Caco-2 (cell line): Measurements from ENCODE around the gene IQSEC3. TPM values are rescaled to one million over a fixed set of nuclear protein-coding genes. Genes with fewer than 3 reads are reported as not detected.

Source experiments
- BruUV-seq: library from RNA; stranded (reverse); fragments of 400-500 nt; replicated peaks from 2 replicates; lab custom pipeline; 2021; lab: Mats Ljungman, UMichigan
- CTCF ChIA-PET: fragments of 300-600 bp; sonication (Branson Sonifier 250); formaldehyde crosslinking; loops from one replicate; lab custom pipeline; 2022; ENCODE audit warnings: antibody characterized with exemption; lab: Charles Lee
- POLR2A ChIA-PET: fragments of 300-600 bp; sonication (Branson Sonifier 250); formaldehyde crosslinking; loops from one replicate; lab custom pipeline; 2022; ENCODE audit warnings: antibody characterized with exemption; lab: Charles Lee
- DNase-seq, 2 experiments: peaks; one replicate each; pipeline versions ENCODE4 v3.0.0 to v3.0.0-alpha.2; 2020 to 2022
- H3K27me3 ChIP-seq: replicated peaks from 2 replicates; pipeline ENCODE4 v1.6.0; 2011; ENCODE audit warnings: low read length; ENCODE audit not compliant: control insufficient read depth, insufficient read depth
- H3K36me3 ChIP-seq: 2 replicates; pipeline ENCODE4 v1.5.1; 2011; ENCODE audit warnings: low read length; ENCODE audit not compliant: control insufficient read depth, insufficient read depth
- H3K4me1 ChIP-seq: fragments of 250-450 bp; sonication (Bioruptor Pico); 2 replicates; pipeline ENCODE4 v1.5.1; 2020; ENCODE audit warnings: mild to moderate bottlenecking
- H3K4me3 ChIP-seq: 2 replicates; pipeline ENCODE4 v1.5.1; 2011; ENCODE audit warnings: low read depth, mild to moderate bottlenecking, control low read depth, low read length
- H3K9me3 ChIP-seq: fragments of 250-450 bp; sonication (Bioruptor Pico); 2 replicates; pipeline ENCODE4 v1.5.1; 2020; ENCODE audit warnings: mild to moderate bottlenecking, moderate library complexity
- H3K27ac Mint-ChIP-seq: one replicate; pipeline ENCODE4 v1.8.0; 2022; ENCODE audit warnings: mixed read lengths; ENCODE audit not compliant: unreplicated experiment
- H3K27me3 Mint-ChIP-seq: one replicate; pipeline ENCODE4 v1.8.0; 2022; ENCODE audit warnings: mixed read lengths; ENCODE audit not compliant: insufficient read depth, unreplicated experiment
- H3K36me3 Mint-ChIP-seq: one replicate; pipeline ENCODE4 v1.8.0; 2022; ENCODE audit warnings: mild to moderate bottlenecking, mixed read lengths; ENCODE audit not compliant: insufficient read depth, unreplicated experiment
- H3K4me1 Mint-ChIP-seq: one replicate; pipeline ENCODE4 v1.8.0; 2022; ENCODE audit warnings: low read depth, mixed read lengths; ENCODE audit not compliant: unreplicated experiment
- H3K4me3 Mint-ChIP-seq: one replicate; pipeline ENCODE4 v1.8.0; 2022; ENCODE audit warnings: mild to moderate bottlenecking, moderate library complexity, mixed read lengths; ENCODE audit not compliant: unreplicated experiment
- H3K9me3 Mint-ChIP-seq: one replicate; pipeline ENCODE4 v1.8.0; 2022; ENCODE audit warnings: mixed read lengths; ENCODE audit not compliant: unreplicated experiment
- intact Hi-C: fragments of 100-400 bp; cut with micrococcal nuclease; formaldehyde crosslinking; loops from one replicate; pipeline ENCODE4 v1.10.0; 2022; ENCODE audit not compliant: unreplicated experiment
- total RNA-seq: library from RNA; stranded (reverse); gene quantifications from 2 replicates; pipeline ENCODE4 v1.2.3, GENCODE V29; 2022
- TF ChIP-seq, protein P1 (sequence below), 2 experiments: fragments of 200-600 bp in 1 of 2; IDR thresholded peaks; 1 replicate in 1 of 2; 2 replicates in 1 of 2; pipeline versions ENCODE4 v1.5.1 to v1.8.0; 2011 to 2022; ENCODE audit warnings: antibody characterized with exemption in 1 of 2, control low read depth in 1 of 2, inconsistent platforms in 1 of 2, low read depth in 1 of 2, low read length in 1 of 2, mild to moderate bottlenecking in 1 of 2, moderate library complexity in 1 of 2; ENCODE audit not compliant: insufficient read depth in 1 of 2, severe bottlenecking in 1 of 2, unreplicated experiment in 1 of 2

Gene IQSEC3
- total RNA-seq, 1 experiment from 2014 or later = 0.59 TPM

DNA sequence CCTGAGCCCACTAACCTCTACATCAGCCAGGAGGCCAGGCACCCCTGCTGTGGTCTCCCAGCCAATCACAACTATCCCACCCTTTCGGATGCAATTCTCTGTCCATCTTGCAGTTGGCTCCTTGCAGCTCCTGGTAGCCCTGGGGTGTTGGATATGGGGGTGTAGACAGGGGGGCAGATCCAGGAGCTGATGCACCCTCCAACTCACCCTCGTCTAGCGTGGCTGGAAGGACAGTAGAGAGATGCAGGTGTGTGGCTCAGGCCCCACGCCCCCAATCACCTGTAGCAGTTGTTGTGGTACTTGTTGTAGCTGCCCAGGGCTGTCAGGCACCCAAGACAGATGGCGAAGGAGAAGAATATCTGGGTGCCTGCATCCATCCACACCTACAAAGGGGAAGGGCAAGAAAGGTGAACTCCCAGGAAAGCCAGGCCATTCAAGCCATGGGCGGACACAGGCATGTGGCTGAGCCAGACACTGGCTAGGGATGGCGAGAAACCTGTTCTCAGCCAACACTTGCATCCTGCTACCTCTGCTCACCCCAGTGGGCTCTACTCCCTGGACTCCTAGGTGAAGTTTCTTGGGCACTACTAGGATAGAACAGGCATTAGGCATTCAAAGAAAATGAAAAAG is 160.8 kb downstream of the IQSEC3 start:
- TF ChIP-seq, protein P1, sequence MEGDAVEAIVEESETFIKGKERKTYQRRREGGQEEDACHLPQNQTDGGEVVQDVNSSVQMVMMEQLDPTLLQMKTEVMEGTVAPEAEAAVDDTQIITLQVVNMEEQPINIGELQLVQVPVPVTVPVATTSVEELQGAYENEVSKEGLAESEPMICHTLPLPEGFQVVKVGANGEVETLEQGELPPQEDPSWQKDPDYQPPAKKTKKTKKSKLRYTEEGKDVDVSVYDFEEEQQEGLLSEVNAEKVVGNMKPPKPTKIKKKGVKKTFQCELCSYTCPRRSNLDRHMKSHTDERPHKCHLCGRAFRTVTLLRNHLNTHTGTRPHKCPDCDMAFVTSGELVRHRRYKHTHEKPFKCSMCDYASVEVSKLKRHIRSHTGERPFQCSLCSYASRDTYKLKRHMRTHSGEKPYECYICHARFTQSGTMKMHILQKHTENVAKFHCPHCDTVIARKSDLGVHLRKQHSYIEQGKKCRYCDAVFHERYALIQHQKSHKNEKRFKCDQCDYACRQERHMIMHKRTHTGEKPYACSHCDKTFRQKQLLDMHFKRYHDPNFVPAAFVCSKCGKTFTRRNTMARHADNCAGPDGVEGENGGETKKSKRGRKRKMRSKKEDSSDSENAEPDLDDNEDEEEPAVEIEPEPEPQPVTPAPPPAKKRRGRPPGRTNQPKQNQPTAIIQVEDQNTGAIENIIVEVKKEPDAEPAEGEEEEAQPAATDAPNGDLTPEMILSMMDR (IDR thresholded peaks at IDR 0.05; ENCODE audit: insufficient read depth in 1 of 2, low read depth in 1 of 2, low read length in 1 of 2, severe bottlenecking in 1 of 2, unreplicated experiment in 1 of 2) = no peak
- Mint-ChIP-seq H3K9me3 (no peaks in the 10 kb centered on the region), H3K27me3 (peaks cover 18% of the 10 kb centered on the region), H3K36me3 (no peaks in the 10 kb centered on the region), H3K27ac (no peak overlapping the region), H3K4me1 (no peaks in the 10 kb centered on the region), H3K4me3 (no peak overlapping the region)
- Histone ChIP-seq H3K36me3 (no peaks in the 10 kb centered on the region), H3K4me3 (no peak overlapping the region), H3K9me3 (no peaks in the 10 kb centered on the region; the same call in 1 of the 2 replicates), H3K27me3 (no peaks in the 10 kb centered on the region), H3K4me1 (no peaks in the 10 kb centered on the region)
- POLR2A ChIA-PET = no interaction called here
- CTCF ChIA-PET = interaction anchor here (0.5 kb wide), 1 partner anchor 30 kb away, joined by 3 read pairs; no protein-coding TSS in a partner anchor
- intact Hi-C loops = no loop called here
- BruUV-seq = no TSS peak
- DNase-seq = no peak

Other genes with a start within 250 kb of the IQSEC3 start
- gene SLC6A12, start 147.4 kb downstream of the IQSEC3 start, total RNA-seq = 1.5 and 2.1 TPM in 2 replicates
- 1.0 and 1.3 TPM in 2 replicates for gene SLC6A13, start 196.1 kb downstream of the IQSEC3 start, total RNA-seq